Fibroblast of the aortic adventitia (primary cell): Measurements from ENCODE around the gene NEDD4. TPM values are rescaled to one million over a fixed set of nuclear protein-coding genes. Genes with fewer than 3 reads are reported as not detected.
"Not testable (repeated sequence)": the region's sequence is repeated elsewhere in the genome, so short reads cannot be mapped to it uniquely, and the experiment has no call there.

Experiments used
- DNase-seq: peaks from one replicate; pipeline ENCODE4 v3.0.0-alpha.2; 2010; ENCODE audit warnings: low read depth
- H3K4me3 ChIP-seq: 2 replicates; pipeline ENCODE4 v1.5.1; 2011; ENCODE audit warnings: low read depth, mild to moderate bottlenecking, control low read depth, low read length, moderate library complexity
- total RNA-seq: library from RNA; depleted of rRNA; stranded (reverse); fragments of >200 nt; gene quantifications from 2 replicates; pipeline ENCODE4 v1.2.3, GENCODE V29; 2012; ENCODE audit warnings: low replicate concordance
- TF ChIP-seq, protein P1 (sequence below): IDR thresholded peaks from 2 replicates; pipeline ENCODE4 v1.5.1; 2011; ENCODE audit warnings: mild to moderate bottlenecking, low read length, control low read depth, inconsistent platforms; ENCODE audit not compliant: insufficient read depth

The NEDD4 gene
- total RNA-seq, 1 donor = 34.3 TPM

GRCh38 chr15:56036546-56037067, 43.2 kb upstream of the NEDD4 start:
- DNase-seq = no peak
- TF ChIP-seq, protein P1, sequence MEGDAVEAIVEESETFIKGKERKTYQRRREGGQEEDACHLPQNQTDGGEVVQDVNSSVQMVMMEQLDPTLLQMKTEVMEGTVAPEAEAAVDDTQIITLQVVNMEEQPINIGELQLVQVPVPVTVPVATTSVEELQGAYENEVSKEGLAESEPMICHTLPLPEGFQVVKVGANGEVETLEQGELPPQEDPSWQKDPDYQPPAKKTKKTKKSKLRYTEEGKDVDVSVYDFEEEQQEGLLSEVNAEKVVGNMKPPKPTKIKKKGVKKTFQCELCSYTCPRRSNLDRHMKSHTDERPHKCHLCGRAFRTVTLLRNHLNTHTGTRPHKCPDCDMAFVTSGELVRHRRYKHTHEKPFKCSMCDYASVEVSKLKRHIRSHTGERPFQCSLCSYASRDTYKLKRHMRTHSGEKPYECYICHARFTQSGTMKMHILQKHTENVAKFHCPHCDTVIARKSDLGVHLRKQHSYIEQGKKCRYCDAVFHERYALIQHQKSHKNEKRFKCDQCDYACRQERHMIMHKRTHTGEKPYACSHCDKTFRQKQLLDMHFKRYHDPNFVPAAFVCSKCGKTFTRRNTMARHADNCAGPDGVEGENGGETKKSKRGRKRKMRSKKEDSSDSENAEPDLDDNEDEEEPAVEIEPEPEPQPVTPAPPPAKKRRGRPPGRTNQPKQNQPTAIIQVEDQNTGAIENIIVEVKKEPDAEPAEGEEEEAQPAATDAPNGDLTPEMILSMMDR = no peak
- H3K4me3 ChIP-seq = no peak overlapping the region

DNA sequence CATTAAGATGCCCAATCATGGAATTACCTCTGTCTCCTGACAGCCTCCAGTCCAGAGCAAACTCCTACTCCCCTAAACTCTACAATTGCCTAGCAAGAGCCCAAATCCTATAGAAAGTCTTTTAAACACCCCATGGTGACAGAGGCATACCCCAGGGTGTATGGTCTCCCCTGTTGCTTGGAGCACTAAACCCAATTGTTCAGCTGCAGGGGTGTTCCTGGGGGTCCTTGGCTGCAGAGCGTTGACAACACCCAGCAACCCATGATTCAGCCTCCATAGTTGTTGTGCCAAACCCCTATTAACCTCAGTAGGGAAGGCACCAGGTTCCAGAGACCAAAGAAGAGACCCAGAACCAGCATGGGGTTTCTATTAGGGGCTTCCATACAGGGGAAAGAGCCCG, 41.8 kb upstream of the NEDD4 start:
- DNase-seq = no peak
- TF ChIP-seq, protein P1 = no peak
- H3K4me3 ChIP-seq = no peak overlapping the region

GRCh38 chr15:56034514-56034913, 41.1 kb upstream of the NEDD4 start:
- TF ChIP-seq, protein P1 = no peak
- no peak for DNase-seq
- H3K4me3 ChIP-seq = no peak overlapping the region

GRCh38 chr15:56032373-56032772, 39.0 kb upstream of the NEDD4 start:
- H3K4me3 ChIP-seq = no peak overlapping the region
- no peak for DNase-seq
- TF ChIP-seq, protein P1 = no peak

DNA sequence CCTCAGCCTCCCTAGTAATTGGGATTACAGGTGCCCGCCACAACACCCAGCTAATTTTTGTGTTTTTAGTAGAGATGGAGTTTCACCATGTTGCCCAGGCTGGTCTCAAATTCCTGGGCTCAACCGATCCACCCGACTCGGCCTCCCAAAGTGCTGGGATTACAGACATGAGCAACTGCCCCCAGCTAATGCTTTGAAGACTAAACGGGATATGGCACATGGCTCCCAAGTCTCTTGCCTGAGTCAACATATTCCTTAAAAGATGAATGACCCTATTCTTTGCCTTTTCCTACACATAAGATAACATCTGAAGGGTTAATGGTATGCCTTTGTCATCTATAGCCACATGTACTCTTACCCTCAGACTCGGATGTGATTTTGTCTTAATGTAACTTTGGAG, 38.4 kb upstream of the NEDD4 start:
- TF ChIP-seq, protein P1 = no peak
- no peak for DNase-seq
- no peak overlapping the region for H3K4me3 ChIP-seq

- no peak for DNase-seq
- TF ChIP-seq, protein P1 = no peak
- no peak overlapping the region for H3K4me3 ChIP-seq
Measured at GRCh38 chr15:56031402-56031801, 38.0 kb upstream of the NEDD4 start.

DNA sequence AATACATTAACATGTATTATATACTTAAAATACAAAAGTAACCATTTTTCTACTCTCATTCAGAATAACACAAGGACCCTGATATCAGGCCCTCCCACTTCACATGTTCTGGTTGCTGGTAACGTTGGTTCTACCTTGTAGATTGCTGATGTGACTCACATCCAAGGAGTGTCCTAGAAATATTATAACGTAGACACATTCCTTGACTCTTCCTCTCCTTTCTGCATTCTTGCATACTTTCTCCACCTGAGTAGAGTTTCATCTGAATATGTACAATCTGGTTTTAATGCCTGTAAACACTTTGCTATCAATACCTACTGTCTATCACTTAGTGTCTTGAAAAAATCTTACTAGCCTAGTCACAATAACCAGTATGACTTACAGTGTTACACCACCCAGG, 35.0 kb upstream of the NEDD4 start:
- DNase-seq = no peak
- TF ChIP-seq, protein P1 = no peak
- no peak overlapping the region for H3K4me3 ChIP-seq

- H3K4me3 ChIP-seq, DNase-seq: not testable (repeated sequence)
Measured at GRCh38 chr15:56023160-56023559, 29.7 kb upstream of the NEDD4 start.
